Liver (tissue), 9 donors: ENCODE results near the gene PRDM8. TPM values are rescaled to one million over a fixed set of nuclear protein-coding genes. Genes with fewer than 3 reads are reported as not detected.

Source experiments
- DNase-seq: peaks from one replicate; pipeline ENCODE4 v3.0.0-alpha.2; 2017; ENCODE audit warnings: low spot score
- H3K27ac ChIP-seq, 2 donors: one replicate each; pipeline ENCODE4 v1.7.0; 2013; ENCODE audit warnings: inconsistent platforms in 2 of 2, low read length in 2 of 2, control low read depth in 1 of 2, low read depth in 1 of 2, mild to moderate bottlenecking in 1 of 2
- H3K27me3 ChIP-seq, 4 donors: one replicate each; pipeline versions ENCODE4 v1.6.1 to v1.7.0; 2013; ENCODE audit warnings: low read length in 3 of 4, inconsistent platforms in 1 of 4, mild to moderate bottlenecking in 1 of 4, moderate library complexity in 1 of 4; ENCODE audit not compliant: control insufficient read depth in 4 of 4, insufficient read depth in 4 of 4
- H3K36me3 ChIP-seq, 4 donors: one replicate each; pipeline versions ENCODE4 v1.6.1 to v1.7.0; 2013; ENCODE audit warnings: low read length in 3 of 4, mild to moderate bottlenecking in 3 of 4, low read depth in 1 of 4, moderate library complexity in 1 of 4; ENCODE audit not compliant: control insufficient read depth in 4 of 4, insufficient read depth in 3 of 4
- H3K4me1 ChIP-seq, 4 donors: one replicate each; pipeline versions ENCODE4 v1.6.1 to v1.7.0; 2013; ENCODE audit warnings: low read length in 3 of 4, mild to moderate bottlenecking in 3 of 4, moderate library complexity in 1 of 4; ENCODE audit not compliant: control insufficient read depth in 4 of 4, insufficient read depth in 4 of 4
- H3K4me3 ChIP-seq, 3 donors: one replicate each; pipeline versions ENCODE4 v1.6.1 to v1.7.0; 2013; ENCODE audit warnings: low read length in 3 of 3, control low read depth in 1 of 3, low read depth in 1 of 3, mild to moderate bottlenecking in 1 of 3
- H3K9ac ChIP-seq, 2 donors: one replicate each; pipeline ENCODE4 v1.7.0; 2013; ENCODE audit warnings: low read length in 2 of 2, mild to moderate bottlenecking in 2 of 2, moderate library complexity in 2 of 2, control low read depth in 1 of 2, low read depth in 1 of 2
- H3K9me3 ChIP-seq, 4 donors: one replicate each; pipeline versions ENCODE4 v1.6.1 to v1.7.0; 2013; ENCODE audit warnings: low read length in 3 of 4; ENCODE audit not compliant: control insufficient read depth in 4 of 4
- ATF3 ChIP-seq: IDR thresholded peaks from 2 replicates; pipeline ENCODE4 v1.6.1; 2016; ENCODE audit warnings: antibody characterized with exemption
- CTCF ChIP-seq: fragments of 150-350 bp; IDR thresholded peaks from 2 replicates; pipeline ENCODE4 v1.5.1; 2017; ENCODE audit warnings: improper control_type of control experiment, low read depth, low read length; ENCODE audit not compliant: missing input control
- EGR1 ChIP-seq, 2 donors: IDR thresholded peaks; 2 replicates each; pipeline ENCODE4 v1.6.1; 2016 to 2018; ENCODE audit warnings: antibody characterized with exemption in 2 of 2, low read depth in 2 of 2
- FOXA1 ChIP-seq: IDR thresholded peaks from 2 replicates; pipeline ENCODE4 v1.6.1; 2016; ENCODE audit warnings: antibody characterized with exemption
- FOXA2 ChIP-seq: IDR thresholded peaks from 2 replicates; pipeline ENCODE4 v1.6.1; 2016; ENCODE audit warnings: antibody characterized with exemption
- GABPA ChIP-seq, 2 donors: IDR thresholded peaks in 1 of 2; conservative IDR thresholded peaks in 1 of 2; 2 replicates each; pipeline ENCODE4 v1.6.1; 2016; ENCODE audit warnings: antibody characterized with exemption in 2 of 2, mild to moderate bottlenecking in 1 of 2, moderate library complexity in 1 of 2
- HNF4A ChIP-seq, 2 donors: conservative IDR thresholded peaks; 2 replicates each; pipeline ENCODE4 v1.6.1; 2016; ENCODE audit warnings: antibody characterized with exemption in 2 of 2, mild to moderate bottlenecking in 2 of 2
- HNF4G ChIP-seq: IDR thresholded peaks from 2 replicates; pipeline ENCODE4 v1.6.1; 2016; ENCODE audit warnings: antibody characterized with exemption
- MAX ChIP-seq: IDR thresholded peaks from 2 replicates; pipeline ENCODE4 v1.6.1; 2016; ENCODE audit warnings: antibody characterized with exemption
- NR2F2 ChIP-seq: IDR thresholded peaks from 2 replicates; pipeline ENCODE4 v1.6.1; 2016; ENCODE audit warnings: antibody characterized with exemption
- RAD21 ChIP-seq, 2 donors: IDR thresholded peaks; 2 replicates each; pipeline ENCODE4 v1.6.1; 2016; ENCODE audit warnings: antibody characterized with exemption in 2 of 2, mild to moderate bottlenecking in 2 of 2
- RXRA ChIP-seq, 2 donors: IDR thresholded peaks; 2 replicates each; pipeline ENCODE4 v1.6.1; 2017 to 2018; ENCODE audit warnings: antibody characterized with exemption in 2 of 2, mild to moderate bottlenecking in 1 of 2
- SP1 ChIP-seq: IDR thresholded peaks from 2 replicates; pipeline ENCODE4 v1.6.1; 2018; ENCODE audit warnings: antibody characterized with exemption, mild to moderate bottlenecking
- YY1 ChIP-seq: IDR thresholded peaks from 2 replicates; pipeline ENCODE4 v1.6.1; 2016; ENCODE audit warnings: antibody characterized with exemption, mild to moderate bottlenecking
- ZBTB33 ChIP-seq: IDR thresholded peaks from 2 replicates; pipeline ENCODE4 v1.6.1; 2016; ENCODE audit warnings: antibody characterized with exemption
- WGBS: extraction: QIAGEN DNeasy Blood & Tissue Kit; methylation state at CpG from one replicate; pipeline ENCODE4 v1.1.7; 2013; 5-methylcytosine and 5-hydroxymethylcytosine counted together
- polyA plus RNA-seq, 2 donors: library from polyadenylated mRNA; stranded (reverse) in 1 of 2; unstranded in 1 of 2; fragments of 200-250 nt in 1 of 2; fragments of >200 nt in 1 of 2; fragmentation: Nextera tagmentation in 1 of 2; extraction: Ambion mirVana in 1 of 2; gene quantifications; one replicate each; pipeline versions ENCODE4 v1.2.1 to v1.2.3, GENCODE V29; 2013 to 2015
- total RNA-seq, 2 donors: library from RNA; depleted of rRNA; stranded (reverse); fragments of >200 nt; gene quantifications; one replicate each; pipeline ENCODE4 v1.2.3, GENCODE V29; 2014
- donor health status: healthy.
- donor health status: healthy.
- donor health status: healthy.
- donor health status: healthy.
- donor health status: healthy.

PRDM8 gene
- total and polyA plus RNA-seq, 4 donors, result 0.05 to 0.14 (median 0.08) TPM; not detected in 1

- no peaks in the 10 kb centered on the region for H3K4me1 ChIP-seq
- no peak overlapping the region for H3K27ac ChIP-seq
- DNase-seq, result no peak
- H3K9ac ChIP-seq, result no peak overlapping the region
- no peaks in the 10 kb centered on the region for H3K36me3 ChIP-seq
- H3K4me3 ChIP-seq, result no peak overlapping the region
- TF ChIP-seq GABPA (IDR thresholded peaks at IDR 0.05 in 1 of 2, conservative IDR thresholded peaks at IDR 0.05 in 1 of 2), result no peak
- TF ChIP-seq RXRA (IDR thresholded peaks at IDR 0.05), result no peak
- no peak for TF ChIP-seq SP1
- no peak for TF ChIP-seq ZBTB33
- TF ChIP-seq RAD21 (IDR thresholded peaks at IDR 0.05), result no peak
- no peak for TF ChIP-seq FOXA1
- no peak for TF ChIP-seq CTCF
- TF ChIP-seq FOXA2, result no peak
- no peak for TF ChIP-seq ATF3
- 22% methylated on average over 3 of the region's 3 CpGs for WGBS
- H3K9me3 ChIP-seq, result no peaks in the 10 kb centered on the region
- peaks cover 0 to 20% (median 3%) of the 10 kb centered on the region in 4 donors for H3K27me3 ChIP-seq
Observed at GRCh38 chr4:80220711-80221110, 23.4 kb downstream of the PRDM8 start.

- Histone ChIP-seq H3K36me3 (no peaks in the 10 kb centered on the region), H3K4me1 (no peaks in the 10 kb centered on the region), H3K4me3 (no peak overlapping the region), H3K9ac (no peak overlapping the region), H3K27ac (no peak overlapping the region), H3K27me3 (peaks cover 0 to 20% (median 3%) of the 10 kb centered on the region in 4 donors), H3K9me3 (no peaks in the 10 kb centered on the region)
- no peak for DNase-seq
- peak; percentile 27 to 35 for TF ChIP-seq RAD21 (IDR thresholded peaks at IDR 0.05)
- no peak for TF ChIP-seq NR2F2
Observed at GRCh38 chr4:80221161-80221560, 23.9 kb downstream of the PRDM8 start.

GRCh38 chr4:80225595-80225994 is 28.3 kb downstream of the PRDM8 start:
- no peaks in the 10 kb centered on the region for H3K9me3 ChIP-seq
- no peak overlapping the region for H3K9ac ChIP-seq
- no peaks in the 10 kb centered on the region for H3K36me3 ChIP-seq
- 69% methylated on average over 2 of the region's 2 CpGs for WGBS
- no peak overlapping the region for H3K4me3 ChIP-seq
- peaks cover 0 to 8% (median 2%) of the 10 kb centered on the region in 4 donors for H3K27me3 ChIP-seq
- H3K27ac ChIP-seq, result no peak overlapping the region
- no peaks in the 10 kb centered on the region for H3K4me1 ChIP-seq
- no peak for DNase-seq
- no peak for TF ChIP-seq FOXA2
- no peak for TF ChIP-seq RXRA (IDR thresholded peaks at IDR 0.05)
- TF ChIP-seq MAX, result no peak
- no peak for TF ChIP-seq ZBTB33
- TF ChIP-seq HNF4G, result no peak
- TF ChIP-seq ATF3, result no peak
- TF ChIP-seq CTCF, result no peak
- TF ChIP-seq NR2F2, result no peak
- no peak for TF ChIP-seq EGR1 (IDR thresholded peaks at IDR 0.05; ENCODE audit: low read depth in 2 of 2)
- no peak for TF ChIP-seq FOXA1
- no peak for TF ChIP-seq YY1
- TF ChIP-seq HNF4A (conservative IDR thresholded peaks at IDR 0.05), result no peak
